Measurements from ENCODE around the gene STBD1.

- no peak for TF ChIP-seq CTCF (IDR thresholded peaks at IDR 0.05)
- TF ChIP-seq POLR2A (IDR thresholded peaks at IDR 0.05), result no peak
These were observed 49.6 kb upstream of the STBD1 start for GRCh38 chr4:76256968-76257367.

All from esophagus squamous epithelium (tissue), 4 donors.